A549 (cell line): ENCODE results near the gene TEX53. TPM values are rescaled to one million over a fixed set of nuclear protein-coding genes. Genes with fewer than 3 reads are reported as not detected.
A peak's percentile ranks its signal among the peaks of the same experiment; 100 is the strongest.

Source experiments
- ATAC-seq, 2 experiments: fragments of 200-7000 bp in 1 of 2; fragments of >200 bp in 1 of 2; cut with Nextera tagmentation in 1 of 2; cut with Tn5 transposase in 1 of 2; 3 replicates each; pipeline versions ENCODE4 v1.8.0 to v1.9.1; 2018 to 2020; ENCODE audit warnings: mild to moderate bottlenecking in 1 of 2, moderate library complexity in 1 of 2
- CTCF ChIA-PET: fragments of 300-600 bp; sonication (Branson Sonifier 250); formaldehyde crosslinking; extraction: SDS; loops from one replicate; lab custom pipeline; 2021; ENCODE audit warnings: antibody characterized with exemption, inconsistent platforms; lab: Yijun Ruan, JAX
- POLR2A ChIA-PET: fragments of 350-600 bp; formaldehyde crosslinking; extraction: SDS; loops from one replicate; lab custom pipeline; 2021; ENCODE audit warnings: antibody characterized with exemption, inconsistent platforms; lab: Yijun Ruan, JAX
- DNase-seq, 2 experiments: peaks; one replicate each; pipeline versions ENCODE4 v3.0.0 to v3.0.0-alpha.2; 2011 to 2016; ENCODE audit warnings: low read depth in 1 of 2, low spot score in 1 of 2
- FAIRE-seq: peaks from 2 replicates; lab custom pipeline; 2011; peaks lifted over from hg19 to GRCh38; lab: Jason Lieb, UNC
- H3K27ac ChIP-seq, 2 experiments: fragments of >200 bp; sonication (Bioruptor Twin); formaldehyde crosslinking; 3 replicates each; pipeline ENCODE4 v1.5.1; 2016 to 2017
- H3K4me1 ChIP-seq: fragments of >200 bp; sonication (Bioruptor Twin); formaldehyde crosslinking; 3 replicates; pipeline ENCODE4 v1.6.1; 2016
- H3K4me2 ChIP-seq: fragments of >200 bp; sonication (Bioruptor Twin); formaldehyde crosslinking; 3 replicates; pipeline ENCODE4 v1.6.1; 2016
- H3K4me3 ChIP-seq: fragments of >200 bp; sonication (Bioruptor Twin); formaldehyde crosslinking; 3 replicates; pipeline ENCODE4 v1.5.1; 2016
- H3K9me3 ChIP-seq: fragments of >200 bp; sonication (Bioruptor Twin); formaldehyde crosslinking; 3 replicates; pipeline ENCODE4 v1.6.1; 2016
- ATOH8 ChIP-seq: fragments of 250-450 bp; sonication (Bioruptor Pico); IDR thresholded peaks from 2 replicates; pipeline ENCODE4 v1.5.0; 2020; ENCODE audit warnings: low read depth, mild to moderate bottlenecking, moderate library complexity
- BCL3 ChIP-seq: fragments of >200 bp; sonication (Bioruptor Twin); formaldehyde crosslinking; IDR thresholded peaks from 3 replicates; pipeline ENCODE4 v1.6.1; 2016
- BHLHE40 ChIP-seq: IDR thresholded peaks from 2 replicates; pipeline ENCODE4 v1.6.1; 2012; ENCODE audit warnings: low read depth, low read length, inconsistent platforms
- CEBPB ChIP-seq, 2 experiments: fragments of >200 bp in 1 of 2; sonication (Bioruptor Twin) in 1 of 2; formaldehyde crosslinking in 1 of 2; IDR thresholded peaks; 2 replicates each; pipeline ENCODE4 v1.6.1; 2012 to 2016
- CHD2 ChIP-seq: fragments of 150-350 bp; IDR thresholded peaks from 2 replicates; pipeline ENCODE4 v1.6.1; 2014; ENCODE audit warnings: low read length; ENCODE audit not compliant: partially characterized antibody
- ELK1 ChIP-seq: fragments of 150-350 bp; IDR thresholded peaks from 2 replicates; pipeline ENCODE4 v1.6.1; 2014; ENCODE audit warnings: low read depth, mild to moderate bottlenecking, low read length
- EP300 ChIP-seq, 2 experiments: fragments of >200 bp; sonication (Bioruptor Twin); formaldehyde crosslinking; IDR thresholded peaks; 2 replicates in 1 of 2; 3 replicates in 1 of 2; pipeline ENCODE4 v1.6.1; 2016 to 2017
- FOSL2 ChIP-seq, 2 experiments: fragments of 450-650 bp in 1 of 2; fragments of >200 bp in 1 of 2; sonication (Bioruptor Twin) in 1 of 2; formaldehyde crosslinking; IDR thresholded peaks; 2 replicates each; pipeline versions ENCODE4 v1.5.0 to v1.6.1; 2016 to 2020; ENCODE audit warnings: mild to moderate bottlenecking in 1 of 2, moderate library complexity in 1 of 2
- MAX ChIP-seq: IDR thresholded peaks from 2 replicates; pipeline ENCODE4 v1.6.1; 2012
- MYC ChIP-seq: IDR thresholded peaks from 2 replicates; pipeline ENCODE4 v1.6.1; 2012; ENCODE audit warnings: mild to moderate bottlenecking, inconsistent platforms, low read length, improper control_type of control experiment, borderline replicate concordance
- PBX3 ChIP-seq: IDR thresholded peaks from 2 replicates; pipeline ENCODE4 v1.6.1; 2012
- RFX5 ChIP-seq: fragments of 450-650 bp; IDR thresholded peaks from 2 replicates; pipeline ENCODE4 v1.7.1; 2014; ENCODE audit warnings: antibody characterized with exemption, mild to moderate bottlenecking, moderate library complexity
- TP53 ChIP-seq: fragments of 250-450 bp; sonication (Bioruptor Pico); IDR thresholded peaks from 2 replicates; pipeline ENCODE4 v1.5.0; 2021; ENCODE audit warnings: mild to moderate bottlenecking, moderate library complexity
- ZC3H11A ChIP-seq: fragments of 450-650 bp; IDR thresholded peaks from 2 replicates; pipeline ENCODE4 v1.6.1; 2014; ENCODE audit warnings: antibody characterized with exemption, mild to moderate bottlenecking
- ZFP36 ChIP-seq: fragments of 450-650 bp; IDR thresholded peaks from 2 replicates; pipeline ENCODE4 v1.6.1; 2014; ENCODE audit warnings: borderline replicate concordance; ENCODE audit not compliant: partially characterized antibody
- ZNF302 ChIP-seq: fragments of 250-450 bp; sonication (Bioruptor Pico); IDR thresholded peaks from 2 replicates; pipeline ENCODE4 v1.9.0; 2021; ENCODE audit warnings: inconsistent platforms, mild to moderate bottlenecking, moderate library complexity
- WGBS: methylation state at CpG from one replicate; pipeline ENCODE4 v1.1.6; 2017; ENCODE audit errors: missing lambda C conversion rate; 5-methylcytosine and 5-hydroxymethylcytosine counted together
- polyA plus RNA-seq, 4 experiments: library from polyadenylated mRNA; depleted of rRNA in 3 of 4; stranded (reverse); fragments of >200 nt; fragmentation: RNase III in 1 of 4; extraction: RNeasy Plus Mini Kit Qiagen cat#74134 plus additional on column Dnase treatment in 1 of 4; gene quantifications; 2 replicates in 3 of 4; 3 replicates in 1 of 4; pipeline ENCODE4 v1.2.3, GENCODE V29; 2011 to 2017

TEX53 gene
- polyA plus RNA-seq, 2 of the 4 experiments (the other 2 are of a cell fraction) = not detected

- Histone ChIP-seq H3K9me3 (no peaks in the 10 kb centered on the region), H3K4me2 (no peak overlapping the region), H3K4me1 (peaks cover 2% of the 10 kb centered on the region; the same call in 2 of the 3 replicates), H3K27ac (no peak overlapping the region), H3K4me3 (no peak overlapping the region)
- WGBS = 57% methylated on average over 7 of the region's 7 CpGs
- ChIA-PET CTCF (interaction anchor here (1.3 to 12.4 kb wide), 5 partner anchors 11 to 214 kb away, joined by 3 to 108 read pairs (median 7); partner anchors contain the start of gene TEX48), POLR2A (no interaction called here)
- no peak for FAIRE-seq
- no peak for DNase-seq
- no peak for TF ChIP-seq EP300 (IDR thresholded peaks at IDR 0.05)
- TF ChIP-seq FOSL2 (IDR thresholded peaks at IDR 0.05) = no peak
- TF ChIP-seq FOSL2 (CRISPR knock-in tag; IDR thresholded peaks at IDR 0.05) = no peak
- TF ChIP-seq MYC = no peak
- no peak for TF ChIP-seq ZFP36
- TF ChIP-seq RFX5 = no peak
- TF ChIP-seq PBX3 = no peak
- no peak for TF ChIP-seq MAX
- no peak for TF ChIP-seq ELK1
- no peak for TF ChIP-seq ATOH8
- TF ChIP-seq ZNF302 = no peak
- TF ChIP-seq CHD2 = no peak
- no peak for TF ChIP-seq BHLHE40
- no peak for ATAC-seq
These were observed 39.4 kb upstream of the TEX53 start for GRCh38 chr9:114696814-114697544.

- ATAC-seq (no peak), FAIRE-seq (no peak), DNase-seq (no peak)
- Histone ChIP-seq H3K4me2 (no peak overlapping the region), H3K9me3 (no peaks in the 10 kb centered on the region), H3K4me1 (peaks cover 11% of the 10 kb centered on the region), H3K27ac (no peak overlapping the region), H3K4me3 (no peak overlapping the region)
- no peak for TF ChIP-seq TP53
- ChIA-PET CTCF (interaction anchor here (1.3 to 12.4 kb wide), 4 partner anchors 16 to 215 kb away, joined by 3 to 108 read pairs (median 5); partner anchors contain the start of gene TEX48), POLR2A (no interaction called here)
- WGBS = 80% methylated on average over 2 of the region's 2 CpGs
These were observed 38.3 kb upstream of the TEX53 start for GRCh38 chr9:114695948-114696347.

- Histone ChIP-seq H3K4me2 (no peak overlapping the region), H3K27ac (0 out of 6 replicates have a peak overlapping the region, but pooled peaks of 1 of the 2 experiments have one; percentile 6), H3K4me1 (peaks cover 23% of the 10 kb centered on the region), H3K9me3 (no peaks in the 10 kb centered on the region), H3K4me3 (no peak overlapping the region)
- FAIRE-seq (no peak), DNase-seq (no peak), ATAC-seq (no peak)
- ChIA-PET POLR2A (interaction anchor here (0.6 to 0.7 kb wide), 2 partner anchors 16 to 57 kb away, joined by 3 read pairs; no protein-coding TSS in a partner anchor), CTCF (interaction anchor here (0.6 to 12.4 kb wide), 8 partner anchors 14 to 318 kb away, joined by 3 to 108 read pairs (median 4); partner anchors contain the start of gene TEX48)
- 92% methylated on average over 6 of the region's 6 CpGs for WGBS
- TF ChIP-seq ZFP36 = no peak
- no peak for TF ChIP-seq ZC3H11A
- TF ChIP-seq FOSL2 (IDR thresholded peaks at IDR 0.05) = no peak
- TF ChIP-seq FOSL2 (CRISPR knock-in tag; IDR thresholded peaks at IDR 0.05) = no peak
- no peak for TF ChIP-seq BCL3
- TF ChIP-seq MYC = no peak
- TF ChIP-seq ATOH8 = no peak
- TF ChIP-seq CEBPB (IDR thresholded peaks at IDR 0.05) = peak in 1 of 2 experiments; percentile 24; a peak in 1 of 4 replicates
These were observed 37.2 kb upstream of the TEX53 start for GRCh38 chr9:114694719-114695269.
